H1 (cell line): ENCODE measurements around the gene SH3PXD2A. TPM values are rescaled to one million over a fixed set of nuclear protein-coding genes. Genes with fewer than 3 reads are reported as not detected.

ENCODE experiments used
- CTCF ChIA-PET: fragments of 300-600 bp; sonication (Branson Sonifier 250); formaldehyde crosslinking; loops from one replicate; lab custom pipeline; 2021; ENCODE audit not compliant: partially characterized antibody; lab: Charles Lee
- POLR2A ChIA-PET: fragments of 300-600 bp; sonication (Branson Sonifier 250); formaldehyde crosslinking; loops from one replicate; lab custom pipeline; 2021; ENCODE audit warnings: inconsistent platforms; ENCODE audit not compliant: partially characterized antibody; lab: Charles Lee
- DNase-seq, 2 experiments: peaks; one replicate each; pipeline versions ENCODE4 v3.0.0 to v3.0.0-alpha.2; 2010 to 2022; ENCODE audit warnings: low spot score in 2 of 2, low read depth in 1 of 2, mixed read lengths in 1 of 2
- FAIRE-seq: peaks from 2 replicates; lab custom pipeline; 2011; peaks lifted over from hg19 to GRCh38; lab: Jason Lieb, UNC
- H2AFZ ChIP-seq: 2 replicates; pipeline ENCODE4 v1.8.1; 2012; ENCODE audit warnings: low read length, inconsistent platforms
- H2AK5ac ChIP-seq: 2 replicates; pipeline ENCODE4 v1.6.1; 2013; ENCODE audit warnings: low read depth, low read length
- H2BK120ac ChIP-seq: replicated peaks from 2 replicates; pipeline ENCODE3; 2013; ENCODE audit warnings: low read depth, low read length, inconsistent platforms
- H2BK12ac ChIP-seq: 2 replicates; pipeline ENCODE4 v1.6.1; 2013; ENCODE audit warnings: low read depth, low read length
- H2BK15ac ChIP-seq: 2 replicates; pipeline ENCODE4 v1.6.1; 2013; ENCODE audit warnings: low read length
- H2BK20ac ChIP-seq: 2 replicates; pipeline ENCODE4 v1.6.1; 2013; ENCODE audit warnings: low read length
- H2BK5ac ChIP-seq: 2 replicates; pipeline ENCODE4 v1.6.1; 2013; ENCODE audit warnings: low read depth, low read length
- H3K14ac ChIP-seq: 2 replicates; pipeline ENCODE4 v1.6.1; 2013; ENCODE audit warnings: inconsistent platforms; ENCODE audit not compliant: insufficient read length
- H3K18ac ChIP-seq: 2 replicates; pipeline ENCODE4 v1.6.1; 2013; ENCODE audit warnings: low read length; ENCODE audit errors: extremely low read depth
- H3K23ac ChIP-seq: 2 replicates; pipeline ENCODE4 v1.6.1; 2013; ENCODE audit warnings: inconsistent platforms; ENCODE audit not compliant: insufficient read length
- H3K23me2 ChIP-seq: 2 replicates; pipeline ENCODE4 v1.6.1; 2013; ENCODE audit warnings: low read depth, low read length
- H3K27ac ChIP-seq: 2 replicates; pipeline ENCODE4 v1.6.1; 2011; ENCODE audit warnings: low read depth, low read length, inconsistent platforms
- H3K27me3 ChIP-seq, 4 experiments: replicated peaks in 1 of 4; 1 replicate in 1 of 4; 2 replicates in 3 of 4; pipeline versions ENCODE4 v1.6.1 to v1.8.1; 2011 to 2013; ENCODE audit warnings: low read length in 3 of 4, mild to moderate bottlenecking in 3 of 4, inconsistent platforms in 2 of 4, mixed read lengths in 2 of 4, moderate library complexity in 1 of 4; ENCODE audit not compliant: control insufficient read depth in 3 of 4, insufficient read depth in 3 of 4; ENCODE audit errors: extremely low read depth in 1 of 4
- H3K36me3 ChIP-seq, 4 experiments: 2 replicates each; pipeline versions ENCODE4 v1.6.1 to v1.8.1; 2011 to 2013; ENCODE audit warnings: mild to moderate bottlenecking in 4 of 4, low read length in 3 of 4, moderate library complexity in 2 of 4, control low read depth in 1 of 4, inconsistent platforms in 1 of 4; ENCODE audit not compliant: insufficient read depth in 4 of 4, control insufficient read depth in 2 of 4
- H3K4ac ChIP-seq: replicated peaks from 2 replicates; pipeline ENCODE3; 2013; ENCODE audit warnings: low read length, low read depth, mixed read lengths, inconsistent platforms; ENCODE audit not compliant: insufficient read length
- H3K4me1 ChIP-seq, 4 experiments: replicated peaks in 1 of 4; 1 replicate in 1 of 4; 2 replicates in 3 of 4; pipeline versions ENCODE4 v1.6.1 to v1.8.1; 2011 to 2013; ENCODE audit warnings: low read length in 3 of 4, inconsistent platforms in 2 of 4, mixed read lengths in 1 of 4; ENCODE audit not compliant: insufficient read depth in 4 of 4, control insufficient read depth in 3 of 4
- H3K4me2 ChIP-seq, 2 experiments: 2 replicates each; pipeline versions ENCODE4 v1.6.1 to v1.8.1; 2011 to 2013; ENCODE audit warnings: low read depth in 2 of 2, low read length in 2 of 2, control low read depth in 1 of 2, inconsistent platforms in 1 of 2, mild to moderate bottlenecking in 1 of 2; ENCODE audit not compliant: insufficient read depth in 1 of 2
- H3K4me3 ChIP-seq, 4 experiments: fragments of 200-600, 300-600 bp in 1 of 4; sonication (generic), shearing (Covaris generic), sonication (Bioruptor Twin) in 1 of 4; 2 replicates each; pipeline versions ENCODE4 v1.5.1 to v1.8.1; 2011 to 2016; ENCODE audit warnings: low read length in 4 of 4, low read depth in 3 of 4, control low read depth in 2 of 4, inconsistent platforms in 2 of 4, mild to moderate bottlenecking in 2 of 4, mixed read lengths in 1 of 4, moderate library complexity in 1 of 4; ENCODE audit not compliant: insufficient read depth in 2 of 4; ENCODE audit errors: extremely low read depth in 1 of 4
- H3K56ac ChIP-seq: replicated peaks from 2 replicates; pipeline ENCODE3; 2013; ENCODE audit warnings: low read depth, mild to moderate bottlenecking, mixed read lengths, low read length, inconsistent platforms; ENCODE audit not compliant: insufficient read length
- H3K79me1 ChIP-seq: 2 replicates; pipeline ENCODE4 v1.6.1; 2013; ENCODE audit warnings: low read depth, low read length, control low read depth
- H3K79me2 ChIP-seq, 2 experiments: 2 replicates each; pipeline versions ENCODE4 v1.6.1 to v1.8.1; 2012 to 2013; ENCODE audit warnings: low read length in 2 of 2, mild to moderate bottlenecking in 2 of 2, inconsistent platforms in 1 of 2; ENCODE audit not compliant: insufficient read depth in 2 of 2, control insufficient read depth in 1 of 2
- H3K9ac ChIP-seq, 4 experiments: replicated peaks in 1 of 4; 1 replicate in 1 of 4; 2 replicates in 3 of 4; pipeline versions ENCODE4 v1.6.1 to v1.8.1; 2011 to 2013; ENCODE audit warnings: low read depth in 3 of 4, low read length in 3 of 4, control low read depth in 2 of 4, mild to moderate bottlenecking in 2 of 4, moderate library complexity in 2 of 4, inconsistent platforms in 1 of 4; ENCODE audit errors: extremely low read depth in 1 of 4
- H3K9me3 ChIP-seq, 2 experiments: 2 replicates each; pipeline versions ENCODE4 v1.6.1 to v1.8.1; 2012 to 2013; ENCODE audit warnings: mild to moderate bottlenecking in 2 of 2, moderate library complexity in 2 of 2, control low read depth in 1 of 2, inconsistent platforms in 1 of 2, low read depth in 1 of 2, low read length in 1 of 2, mixed read lengths in 1 of 2; ENCODE audit not compliant: insufficient read depth in 2 of 2
- H4K20me1 ChIP-seq, 2 experiments: replicated peaks in 1 of 2; 2 replicates each; pipeline versions ENCODE3 to v1.8.1; 2011 to 2013; ENCODE audit warnings: inconsistent platforms in 2 of 2, low read length in 2 of 2, mild to moderate bottlenecking in 1 of 2; ENCODE audit not compliant: insufficient read depth in 2 of 2, control insufficient read depth in 1 of 2
- H4K5ac ChIP-seq: 2 replicates; pipeline ENCODE4 v1.6.1; 2013; ENCODE audit warnings: low read length, low read depth, mixed read lengths, inconsistent platforms; ENCODE audit not compliant: insufficient read length
- H4K8ac ChIP-seq: 2 replicates; pipeline ENCODE4 v1.8.0; 2013; ENCODE audit warnings: mild to moderate bottlenecking, moderate library complexity, low read length, inconsistent platforms; ENCODE audit not compliant: insufficient read depth; ENCODE audit errors: extremely low read depth
- H4K91ac ChIP-seq: replicated peaks from 2 replicates; pipeline ENCODE3; 2013; ENCODE audit warnings: low read length, mixed read lengths, inconsistent platforms; ENCODE audit not compliant: insufficient read length
- CBX5 ChIP-seq: fragments of 300-800, 300-1000 bp; sonication (generic); IDR thresholded peaks from 2 replicates; pipeline ENCODE4 v1.7.1; 2016; ENCODE audit warnings: antibody characterized with exemption, low read length, low read depth
- RAD21 ChIP-seq, 2 experiments: IDR thresholded peaks in 1 of 2; conservative IDR thresholded peaks in 1 of 2; 2 replicates each; pipeline ENCODE4 v1.6.1; 2011; ENCODE audit warnings: low read depth in 2 of 2, low read length in 2 of 2, improper control_type of control experiment in 1 of 2, inconsistent platforms in 1 of 2, mild to moderate bottlenecking in 1 of 2, moderate library complexity in 1 of 2
- RFX5 ChIP-seq: IDR thresholded peaks from 2 replicates; pipeline ENCODE4 v1.6.1; 2011; ENCODE audit warnings: low read depth, low read length, improper control_type of control experiment, borderline replicate concordance
- WGBS, 2 experiments: shearing (Covaris generic) in 1 of 2; methylation state at CpG; one replicate each; pipeline versions ENCODE4 v1.1.6 to v1.1.7; 2013 to 2015; ENCODE audit warnings: low lambda C conversion rate in 2 of 2, mixed read lengths in 2 of 2, inconsistent platforms in 1 of 2, low coverage in 1 of 2, missing lambda C conversion rate in 1 of 2; ENCODE audit not compliant: insufficient replicate concordance in 2 of 2, insufficient coverage in 1 of 2, insufficient read length in 1 of 2; ENCODE audit errors: extremely low coverage in 1 of 2, missing lambda C conversion rate in 1 of 2; 5-methylcytosine and 5-hydroxymethylcytosine counted together
- polyA plus RNA-seq, 7 experiments: library from polyadenylated mRNA; depleted of rRNA in 3 of 7; stranded (reverse) in 5 of 7; unstranded in 2 of 7; fragments of >200 nt in 5 of 7; fragments of 200-250 nt in 2 of 7; gene quantifications; 1 replicate in 5 of 7; 2 replicates in 1 of 7; 4 replicates in 1 of 7; pipeline versions ENCODE4 v1.2.1 to v1.2.3, GENCODE V29; 2011 to 2013; ENCODE audit warnings: missing spikeins in 2 of 7, mixed read lengths in 2 of 7
- total RNA-seq: library from RNA; stranded (reverse); fragmentation: NEBNext Ultra II Directional; extraction: Animal tissue kit (Norgen Biotek cat#: 25700); gene quantifications from 2 replicates; pipeline ENCODE4 v1.2.1, GENCODE V29; 2021
- TF ChIP-seq, protein P1 (sequence below): IDR thresholded peaks from 2 replicates; pipeline ENCODE4 v1.6.1; 2012; ENCODE audit warnings: inconsistent platforms

Gene SH3PXD2A
- total and polyA plus RNA-seq, 2 of the 8 experiments (the other 6 are each of a cell fraction or from before 2014, with no cell fraction given): 5.4 to 16.3 TPM

DNA sequence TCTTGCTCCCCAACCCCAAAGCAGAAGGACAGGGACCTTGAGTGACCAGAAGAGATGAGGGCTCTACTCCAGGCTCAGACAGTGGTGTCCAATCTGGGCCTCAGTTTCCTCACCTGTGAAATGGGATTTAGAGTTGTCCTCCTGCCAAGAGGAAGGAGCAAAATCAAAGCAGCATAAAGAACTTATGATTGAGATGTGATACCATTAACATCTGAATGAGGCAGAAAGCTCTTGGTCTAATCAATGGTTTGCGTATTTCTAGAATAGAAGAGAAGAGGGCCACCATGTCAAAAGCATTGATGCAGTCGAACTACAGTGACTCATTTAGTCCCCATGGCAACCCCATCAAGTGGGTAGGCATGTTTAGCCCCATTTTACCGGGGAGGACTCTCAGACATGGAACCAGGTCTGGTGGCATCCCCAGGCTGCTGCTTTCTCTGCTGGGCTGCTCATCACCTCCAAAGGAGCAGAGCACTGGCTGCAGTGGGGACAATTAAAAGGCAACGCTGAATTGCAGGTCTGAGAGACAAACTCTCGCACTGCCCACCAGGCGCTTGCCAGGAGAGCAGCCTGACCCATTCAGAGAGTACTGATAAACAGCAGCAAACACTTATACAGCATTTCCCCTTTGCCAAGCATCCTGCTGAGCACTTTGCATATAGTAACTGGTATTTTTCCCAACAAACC lies 186.0 kb downstream of the SH3PXD2A start:
- H3K36me3 ChIP-seq: no peaks in the 10 kb centered on the region
- POLR2A ChIA-PET: interaction anchor here (2.5 kb wide), 1 partner anchor 13 kb away, joined by 7 read pairs; no protein-coding TSS in a partner anchor
- CTCF ChIA-PET: interaction anchor here (1.5 to 5.8 kb wide), 10 partner anchors 9 to 70 kb away, joined by 3 to 31 read pairs (median 7); no protein-coding TSS in a partner anchor
- H2AFZ ChIP-seq: no peak overlapping the region
- no peak overlapping the region for H4K5ac ChIP-seq
- no peak for TF ChIP-seq RAD21 (IDR thresholded peaks at IDR 0.05 in 1 of 2, conservative IDR thresholded peaks at IDR 0.05 in 1 of 2; ENCODE audit: low read depth in 2 of 2, low read length in 2 of 2)
- TF ChIP-seq RFX5: no peak
- TF ChIP-seq, protein P1, sequence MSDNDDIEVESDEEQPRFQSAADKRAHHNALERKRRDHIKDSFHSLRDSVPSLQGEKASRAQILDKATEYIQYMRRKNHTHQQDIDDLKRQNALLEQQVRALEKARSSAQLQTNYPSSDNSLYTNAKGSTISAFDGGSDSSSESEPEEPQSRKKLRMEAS: no peak
- no peak for TF ChIP-seq CBX5
- no peaks in the 10 kb centered on the region for H3K27me3 ChIP-seq
- H3K9ac ChIP-seq: no peak overlapping the region
- no peak overlapping the region for H4K91ac ChIP-seq
- H3K9me3 ChIP-seq: no peaks in the 10 kb centered on the region
- H4K8ac ChIP-seq: no peak overlapping the region
- no peak overlapping the region for H3K14ac ChIP-seq
- peaks cover 8 to 21% (median 11%) of the 10 kb centered on the region in 4 experiments for H3K4me1 ChIP-seq
- H3K23me2 ChIP-seq: no peaks in the 10 kb centered on the region
- no peak overlapping the region; the same call in 1 of the 2 replicates for H2AK5ac ChIP-seq
- H2BK5ac ChIP-seq: no peak overlapping the region
- H2BK120ac ChIP-seq: no peak overlapping the region
- no peak overlapping the region for H3K18ac ChIP-seq
- peak overlapping the region in 1 of 2 experiments; percentile 53; a peak in 2 of 4 replicates for H3K4me2 ChIP-seq
- no peak for FAIRE-seq
- H3K4ac ChIP-seq: no peak overlapping the region
- no peaks in the 10 kb centered on the region for H3K79me2 ChIP-seq
- no peak for DNase-seq
- H2BK20ac ChIP-seq: no peak overlapping the region
- H4K20me1 ChIP-seq: no peaks in the 10 kb centered on the region
- no peak overlapping the region for H3K27ac ChIP-seq
- H3K56ac ChIP-seq: no peak overlapping the region
- no peak overlapping the region for H2BK15ac ChIP-seq
- H3K23ac ChIP-seq: no peak overlapping the region
- no peaks in the 10 kb centered on the region for H3K79me1 ChIP-seq
- no peak overlapping the region for H3K4me3 ChIP-seq
- no peak overlapping the region for H2BK12ac ChIP-seq
- 83% methylated on average over 6 of the region's 6 CpGs; no CpG with 5 or more reads in 1 of the 2 experiments for WGBS, 2 experiments
